ENCODE data around the gene AKT1. TPM values are rescaled to one million over a fixed set of nuclear protein-coding genes. Genes with fewer than 3 reads are reported as not detected.

The AKT1 gene
- 100 to 1,000 TPM; 158 to 162 TPM for total RNA-seq

- no peak for TF ChIP-seq CTCF (IDR thresholded peaks at IDR 0.05)
- H3K27me3 ChIP-seq (replicated peaks; ENCODE audit: insufficient read depth): no peaks in the 10 kb centered on the region
- DNase-seq (ENCODE audit: low spot score): no peak
- ATAC-seq (ENCODE audit: insufficient number of reproducible peaks, low FRiP score, low read depth): no peak
- peak within 1 kb of the TSS; percentile 88 for H3K27ac ChIP-seq
- peaks cover 6% of the 10 kb centered on the region for H3K36me3 ChIP-seq
- no peaks in the 10 kb centered on the region for H3K9me3 ChIP-seq
- peak within 1 kb of the TSS; percentile 90 for H3K4me3 ChIP-seq
- peaks cover 29 to 48% of the 10 kb centered on the region in 2 donors for H3K4me1 ChIP-seq (ENCODE audit: control insufficient read depth in 1 of 2, low read depth in 2 of 2)
Observed at GRCh38 chr14:104794993-104795780, at the start of gene AKT1. TSS of gene AKT1 (minus strand) at chr14:104795748. CDS start at chr14:104792643, 3,105 bp downstream.

GRCh38 chr14:104845033-104845666 lies 49.6 kb upstream of the AKT1 start:
- no peak overlapping the region for H3K27ac ChIP-seq
- peaks cover 6% of the 10 kb centered on the region for H3K27me3 ChIP-seq (replicated peaks; ENCODE audit: insufficient read depth)

GRCh38 chr14:104844306-104845032 lies 48.9 kb upstream of the AKT1 start:
- H3K36me3 ChIP-seq: no peaks in the 10 kb centered on the region
- DNase-seq (ENCODE audit: low spot score) (no peak), ATAC-seq (ENCODE audit: insufficient number of reproducible peaks, low FRiP score, low read depth) (no peak)
- no peaks in the 10 kb centered on the region for H3K9me3 ChIP-seq
- peaks cover 7 to 20% of the 10 kb centered on the region in 2 donors for H3K4me1 ChIP-seq (ENCODE audit: control insufficient read depth in 1 of 2, low read depth in 2 of 2)
- no peak for TF ChIP-seq CTCF (IDR thresholded peaks at IDR 0.05)
- peak overlapping the region; percentile 67 for H3K4me3 ChIP-seq
- H3K27me3 ChIP-seq (replicated peaks; ENCODE audit: insufficient read depth): peaks cover 6% of the 10 kb centered on the region
- H3K27ac ChIP-seq: no peak overlapping the region

More at GRCh38 chr14:104845033-104845666, 49.6 kb upstream of the AKT1 start:
- no peak for DNase-seq (ENCODE audit: low spot score)
- Histone ChIP-seq H3K4me3 (no peak overlapping the region), H3K36me3 (no peaks in the 10 kb centered on the region), H3K9me3 (no peaks in the 10 kb centered on the region), H3K4me1 (ENCODE audit: control insufficient read depth in 1 of 2, low read depth in 2 of 2) (peaks cover 7 to 20% of the 10 kb centered on the region in 2 donors)
- ATAC-seq (ENCODE audit: insufficient number of reproducible peaks, low FRiP score, low read depth): no peak
- TF ChIP-seq CTCF (IDR thresholded peaks at IDR 0.05): no peak

GRCh38 chr14:104843442-104844305 lies 48.1 kb upstream of the AKT1 start:
- TF ChIP-seq CTCF (IDR thresholded peaks at IDR 0.05): no peak
- Histone ChIP-seq H3K27me3 (replicated peaks; ENCODE audit: insufficient read depth) (peaks cover 6% of the 10 kb centered on the region), H3K9me3 (no peaks in the 10 kb centered on the region), H3K27ac (no peak overlapping the region), H3K4me1 (ENCODE audit: control insufficient read depth in 1 of 2, low read depth in 2 of 2) (peaks cover 7 to 20% of the 10 kb centered on the region in 2 donors), H3K4me3 (peak overlapping the region; percentile 67), H3K36me3 (no peaks in the 10 kb centered on the region)
- ATAC-seq (ENCODE audit: insufficient number of reproducible peaks, low FRiP score, low read depth) (no peak), DNase-seq (ENCODE audit: low spot score) (no peak)
